K562 (cell line): ENCODE results near the gene NSRP1. TPM values are rescaled to one million over a fixed set of nuclear protein-coding genes. Genes with fewer than 3 reads are reported as not detected.
A peak's percentile ranks its signal among the peaks of the same experiment; 100 is the strongest.

Source experiments
- BHLHE40 ChIP-seq: IDR thresholded peaks from 2 replicates; pipeline ENCODE4 v1.6.1; 2011; ENCODE audit warnings: low read length, improper control_type of control experiment
- CBFA2T3 ChIP-seq: fragments of 450-650 bp; IDR thresholded peaks from 2 replicates; pipeline ENCODE4 v1.6.1; 2017
- CC2D1A ChIP-seq: fragments of 450-650 bp; IDR thresholded peaks from 2 replicates; pipeline ENCODE4 v1.6.1; 2017; ENCODE audit warnings: mild to moderate bottlenecking
- CREM ChIP-seq: IDR thresholded peaks from 2 replicates; pipeline ENCODE4 v1.6.1; 2014; ENCODE audit warnings: antibody characterized with exemption, low read depth
- FOXA1 ChIP-seq: fragments of 450-650 bp; IDR thresholded peaks from 2 replicates; pipeline ENCODE4 v1.6.1; 2016; ENCODE audit warnings: mild to moderate bottlenecking, borderline replicate concordance
- KDM1A ChIP-seq, 2 experiments: fragments of 450-650 bp; IDR thresholded peaks; 2 replicates each; pipeline ENCODE4 v1.6.1; 2016; ENCODE audit warnings: mild to moderate bottlenecking in 2 of 2
- LCOR ChIP-seq: sonication (generic); formaldehyde crosslinking; IDR thresholded peaks from 2 replicates; pipeline ENCODE4 v1.8.0; 2022; ENCODE audit warnings: mild to moderate bottlenecking, missing genetic modification reagents
- MYC ChIP-seq, 2 experiments: fragments of 250-450 bp in 1 of 2; sonication (Bioruptor Pico) in 1 of 2; IDR thresholded peaks; 2 replicates each; pipeline versions ENCODE4 v1.5.1 to v1.6.1; 2012 to 2021; ENCODE audit warnings: low read depth in 2 of 2, borderline replicate concordance in 1 of 2, improper control_type of control experiment in 1 of 2, low read length in 1 of 2, mild to moderate bottlenecking in 1 of 2, moderate library complexity in 1 of 2
- NCOA2 ChIP-seq, 2 experiments: fragments of 450-650 bp; IDR thresholded peaks; 2 replicates each; pipeline ENCODE4 v1.6.1; 2018; ENCODE audit warnings: mild to moderate bottlenecking in 2 of 2, moderate library complexity in 1 of 2; ENCODE audit not compliant: partially characterized antibody in 2 of 2
- NCOA6 ChIP-seq: fragments of 450-650 bp; IDR thresholded peaks from 2 replicates; pipeline ENCODE4 v1.6.1; 2017; ENCODE audit warnings: mild to moderate bottlenecking
- NFRKB ChIP-seq: fragments of 450-650 bp; IDR thresholded peaks from 2 replicates; pipeline ENCODE4 v1.6.1; 2016; ENCODE audit warnings: low read depth
- SMC3 ChIP-seq: conservative IDR thresholded peaks from 2 replicates; pipeline ENCODE4 v1.6.1; 2011; ENCODE audit warnings: low read depth, low read length, improper control_type of control experiment; ENCODE audit not compliant: insufficient read depth
- ZC3H11A ChIP-seq: IDR thresholded peaks from 2 replicates; pipeline ENCODE4 v1.6.1; 2012; ENCODE audit warnings: low read depth, low read length, improper control_type of control experiment
- ZFP36 ChIP-seq: fragments of 150-350 bp; IDR thresholded peaks from 2 replicates; pipeline ENCODE4 v1.6.1; 2018; ENCODE audit warnings: low read length, low read depth; ENCODE audit not compliant: partially characterized antibody
- ZNF282 ChIP-seq: sonication (generic); formaldehyde crosslinking; IDR thresholded peaks from 2 replicates; pipeline ENCODE4 v1.8.1; 2023; ENCODE audit warnings: missing genetic modification reagents
- polyA plus RNA-seq, 8 experiments: library from polyadenylated mRNA; depleted of rRNA in 4 of 8; stranded (reverse) in 5 of 8; unstranded in 3 of 8; fragments of >200 nt; fragmentation: Nextera tagmentation in 2 of 8; fragmentation: Illumina TruSeq in 1 of 8; extraction: Ambion mirVana in 2 of 8; extraction: Trizol in 1 of 8; gene quantifications; 2 replicates each; pipeline versions ENCODE4 v1.2.1 to v1.2.3, GENCODE V29; 2011 to 2014; ENCODE audit warnings: inconsistent platforms in 1 of 8, missing spikeins in 1 of 8
- total RNA-seq, 7 experiments: library from RNA; depleted of rRNA in 6 of 7; stranded (reverse); fragments of >200 nt in 6 of 7; fragmentation: Illumina TruSeq in 2 of 7; extraction: Trizol in 2 of 7; gene quantifications; 2 replicates each; pipeline versions ENCODE4 v1.2.1 to v1.2.3, GENCODE V29; 2011 to 2021; ENCODE audit warnings: low replicate concordance in 1 of 7
- TF ChIP-seq, protein P1 (sequence below): sonication (generic); formaldehyde crosslinking; IDR thresholded peaks from 2 replicates; pipeline ENCODE4 v1.4.0; 2020; ENCODE audit warnings: mild to moderate bottlenecking, missing genetic modification reagents
- TF ChIP-seq, protein P2 (sequence below): fragments of 200-800 bp; sonication (Bioruptor generic); IDR thresholded peaks from 2 replicates; pipeline ENCODE4 v1.6.1; 2017; ENCODE audit warnings: missing genetic modification characterization, missing compliant biosample characterization
- TF ChIP-seq, protein P3 (sequence below): fragments of 450-650 bp; IDR thresholded peaks from 2 replicates; pipeline ENCODE4 v1.6.1; 2016; ENCODE audit warnings: borderline replicate concordance
- TF ChIP-seq, protein P4 (sequence below): fragments of 450-650 bp; IDR thresholded peaks from 2 replicates; pipeline ENCODE4 v1.6.1; 2018; ENCODE audit not compliant: partially characterized antibody

The NSRP1 gene
- total and polyA plus RNA-seq, 9 of the 15 experiments (the other 6 are each of a cell fraction or from before 2014, with no cell fraction given), result 18.4 to 68.6 (median 32.7) TPM

DNA sequence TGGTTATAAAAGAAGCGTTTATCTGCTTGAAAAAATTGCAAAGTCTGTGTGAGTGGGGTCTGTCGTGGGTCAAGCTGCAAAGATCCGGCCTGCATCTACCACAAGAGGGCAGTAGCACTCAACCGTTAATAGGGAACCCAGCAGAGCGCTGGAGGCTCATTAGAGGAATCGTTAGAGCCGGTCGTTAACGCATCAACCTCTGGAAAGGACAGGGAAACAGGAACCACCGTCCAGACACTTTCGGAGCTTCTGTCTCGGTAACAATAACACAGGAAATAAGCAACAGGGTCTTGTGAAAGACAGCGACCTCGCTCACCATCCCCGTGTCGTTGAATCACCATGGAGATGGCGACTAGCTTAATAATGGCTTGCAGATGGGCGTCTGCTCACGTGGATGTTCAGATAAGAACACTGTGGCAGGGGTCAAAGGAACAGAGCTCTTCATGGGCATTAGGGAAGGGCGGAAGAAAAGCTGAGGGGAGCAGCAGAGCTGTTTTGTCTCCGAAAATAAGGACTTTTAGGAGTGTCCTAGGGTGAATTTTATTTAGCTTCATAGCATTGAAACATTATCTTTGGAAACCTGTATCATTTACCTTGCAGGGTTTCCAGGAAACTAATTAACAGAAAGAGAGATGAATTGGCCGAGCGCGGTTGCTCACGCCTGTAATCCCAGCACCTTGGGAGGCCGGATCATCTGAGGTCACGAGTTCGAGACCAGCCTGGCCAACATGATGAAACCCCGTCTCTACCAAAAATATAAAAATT is 11.9 kb upstream of the NSRP1 start (continued):
- TF ChIP-seq, protein P1, sequence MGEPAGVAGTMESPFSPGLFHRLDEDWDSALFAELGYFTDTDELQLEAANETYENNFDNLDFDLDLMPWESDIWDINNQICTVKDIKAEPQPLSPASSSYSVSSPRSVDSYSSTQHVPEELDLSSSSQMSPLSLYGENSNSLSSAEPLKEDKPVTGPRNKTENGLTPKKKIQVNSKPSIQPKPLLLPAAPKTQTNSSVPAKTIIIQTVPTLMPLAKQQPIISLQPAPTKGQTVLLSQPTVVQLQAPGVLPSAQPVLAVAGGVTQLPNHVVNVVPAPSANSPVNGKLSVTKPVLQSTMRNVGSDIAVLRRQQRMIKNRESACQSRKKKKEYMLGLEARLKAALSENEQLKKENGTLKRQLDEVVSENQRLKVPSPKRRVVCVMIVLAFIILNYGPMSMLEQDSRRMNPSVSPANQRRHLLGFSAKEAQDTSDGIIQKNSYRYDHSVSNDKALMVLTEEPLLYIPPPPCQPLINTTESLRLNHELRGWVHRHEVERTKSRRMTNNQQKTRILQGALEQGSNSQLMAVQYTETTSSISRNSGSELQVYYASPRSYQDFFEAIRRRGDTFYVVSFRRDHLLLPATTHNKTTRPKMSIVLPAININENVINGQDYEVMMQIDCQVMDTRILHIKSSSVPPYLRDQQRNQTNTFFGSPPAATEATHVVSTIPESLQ (CRISPR knock-in tag), result no peak
- TF ChIP-seq MYC (IDR thresholded peaks at IDR 0.05; ENCODE audit: low read depth, low read length) (peak; percentile 67; the same call in 1 of the 2 replicates), MYC (CRISPR knock-in tag; IDR thresholded peaks at IDR 0.05; ENCODE audit: borderline replicate concordance, low read depth) (no peak), ZNF282 (CRISPR knock-in tag) (no peak), NCOA6 (no peak), CBFA2T3 (peak; percentile 67), NCOA2 (IDR thresholded peaks at IDR 0.05; ENCODE audit: partially characterized antibody in 2 of 2) (no peak), FOXA1 (no peak), CC2D1A (peak; percentile 79; the same call in 1 of the 2 replicates), CREM (peak; percentile 54), KDM1A (IDR thresholded peaks at IDR 0.05) (0 out of 4 replicates have a peak, but pooled peaks of 1 of the 2 experiments have one; percentile 46), ZC3H11A (no peak), SMC3 (peak; percentile 80), NFRKB (0 out of 2 replicates have a peak, but pooled peaks have one; percentile 56), BHLHE40 (peak; percentile 94), ZFP36 (peak; percentile 7), LCOR (peak; percentile 69; the same call in 1 of the 2 replicates)
- TF ChIP-seq, protein P2, sequence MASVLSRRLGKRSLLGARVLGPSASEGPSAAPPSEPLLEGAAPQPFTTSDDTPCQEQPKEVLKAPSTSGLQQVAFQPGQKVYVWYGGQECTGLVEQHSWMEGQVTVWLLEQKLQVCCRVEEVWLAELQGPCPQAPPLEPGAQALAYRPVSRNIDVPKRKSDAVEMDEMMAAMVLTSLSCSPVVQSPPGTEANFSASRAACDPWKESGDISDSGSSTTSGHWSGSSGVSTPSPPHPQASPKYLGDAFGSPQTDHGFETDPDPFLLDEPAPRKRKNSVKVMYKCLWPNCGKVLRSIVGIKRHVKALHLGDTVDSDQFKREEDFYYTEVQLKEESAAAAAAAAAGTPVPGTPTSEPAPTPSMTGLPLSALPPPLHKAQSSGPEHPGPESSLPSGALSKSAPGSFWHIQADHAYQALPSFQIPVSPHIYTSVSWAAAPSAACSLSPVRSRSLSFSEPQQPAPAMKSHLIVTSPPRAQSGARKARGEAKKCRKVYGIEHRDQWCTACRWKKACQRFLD (CRISPR knock-in tag), result no peak
- TF ChIP-seq, protein P3, sequence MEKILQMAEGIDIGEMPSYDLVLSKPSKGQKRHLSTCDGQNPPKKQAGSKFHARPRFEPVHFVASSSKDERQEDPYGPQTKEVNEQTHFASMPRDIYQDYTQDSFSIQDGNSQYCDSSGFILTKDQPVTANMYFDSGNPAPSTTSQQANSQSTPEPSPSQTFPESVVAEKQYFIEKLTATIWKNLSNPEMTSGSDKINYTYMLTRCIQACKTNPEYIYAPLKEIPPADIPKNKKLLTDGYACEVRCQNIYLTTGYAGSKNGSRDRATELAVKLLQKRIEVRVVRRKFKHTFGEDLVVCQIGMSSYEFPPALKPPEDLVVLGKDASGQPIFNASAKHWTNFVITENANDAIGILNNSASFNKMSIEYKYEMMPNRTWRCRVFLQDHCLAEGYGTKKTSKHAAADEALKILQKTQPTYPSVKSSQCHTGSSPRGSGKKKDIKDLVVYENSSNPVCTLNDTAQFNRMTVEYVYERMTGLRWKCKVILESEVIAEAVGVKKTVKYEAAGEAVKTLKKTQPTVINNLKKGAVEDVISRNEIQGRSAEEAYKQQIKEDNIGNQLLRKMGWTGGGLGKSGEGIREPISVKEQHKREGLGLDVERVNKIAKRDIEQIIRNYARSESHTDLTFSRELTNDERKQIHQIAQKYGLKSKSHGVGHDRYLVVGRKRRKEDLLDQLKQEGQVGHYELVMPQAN, result peak; percentile 52; the same call in 1 of the 2 replicates
- TF ChIP-seq, protein P4, sequence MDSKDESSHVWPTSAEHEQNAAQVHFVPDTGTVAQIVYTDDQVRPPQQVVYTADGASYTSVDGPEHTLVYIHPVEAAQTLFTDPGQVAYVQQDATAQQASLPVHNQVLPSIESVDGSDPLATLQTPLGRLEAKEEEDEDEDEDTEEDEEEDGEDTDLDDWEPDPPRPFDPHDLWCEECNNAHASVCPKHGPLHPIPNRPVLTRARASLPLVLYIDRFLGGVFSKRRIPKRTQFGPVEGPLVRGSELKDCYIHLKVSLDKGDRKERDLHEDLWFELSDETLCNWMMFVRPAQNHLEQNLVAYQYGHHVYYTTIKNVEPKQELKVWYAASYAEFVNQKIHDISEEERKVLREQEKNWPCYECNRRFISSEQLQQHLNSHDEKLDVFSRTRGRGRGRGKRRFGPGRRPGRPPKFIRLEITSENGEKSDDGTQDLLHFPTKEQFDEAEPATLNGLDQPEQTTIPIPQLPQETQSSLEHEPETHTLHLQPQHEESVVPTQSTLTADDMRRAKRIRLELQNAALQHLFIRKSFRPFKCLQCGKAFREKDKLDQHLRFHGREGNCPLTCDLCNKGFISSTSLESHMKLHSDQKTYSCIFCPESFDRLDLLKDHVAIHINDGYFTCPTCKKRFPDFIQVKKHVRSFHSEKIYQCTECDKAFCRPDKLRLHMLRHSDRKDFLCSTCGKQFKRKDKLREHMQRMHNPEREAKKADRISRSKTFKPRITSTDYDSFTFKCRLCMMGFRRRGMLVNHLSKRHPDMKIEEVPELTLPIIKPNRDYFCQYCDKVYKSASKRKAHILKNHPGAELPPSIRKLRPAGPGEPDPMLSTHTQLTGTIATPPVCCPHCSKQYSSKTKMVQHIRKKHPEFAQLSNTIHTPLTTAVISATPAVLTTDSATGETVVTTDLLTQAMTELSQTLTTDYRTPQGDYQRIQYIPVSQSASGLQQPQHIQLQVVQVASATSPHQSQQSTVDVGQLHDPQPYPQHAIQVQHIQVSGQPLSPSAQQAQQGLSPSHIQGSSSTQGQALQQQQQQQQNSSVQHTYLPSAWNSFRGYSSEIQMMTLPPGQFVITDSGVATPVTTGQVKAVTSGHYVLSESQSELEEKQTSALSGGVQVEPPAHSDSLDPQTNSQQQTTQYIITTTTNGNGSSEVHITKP, result peak; percentile 58
